Measurements from ENCODE around the gene RELA.

The RELA gene

DNA sequence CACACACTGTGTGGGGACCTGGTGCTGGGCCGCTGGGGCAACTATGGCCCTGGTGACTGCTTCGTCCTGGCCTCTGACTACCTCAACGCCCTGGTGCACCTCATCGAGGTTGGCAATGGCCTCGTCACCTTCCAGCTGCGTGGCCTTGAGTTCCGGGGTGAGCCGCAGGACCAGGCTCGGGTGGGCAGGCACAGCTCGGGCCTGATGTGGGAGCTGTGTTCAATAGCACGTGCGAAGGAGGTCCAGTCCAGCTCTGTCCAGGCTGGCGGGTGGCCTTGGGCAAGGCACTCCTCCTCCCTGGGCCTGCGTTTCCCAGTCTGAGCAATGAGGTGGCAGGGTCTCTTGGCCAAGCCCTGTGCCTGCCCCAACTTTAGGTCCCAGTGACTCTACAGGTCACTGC, 33.1 kb downstream of the RELA start:
- DNase-seq: no peak

DNA sequence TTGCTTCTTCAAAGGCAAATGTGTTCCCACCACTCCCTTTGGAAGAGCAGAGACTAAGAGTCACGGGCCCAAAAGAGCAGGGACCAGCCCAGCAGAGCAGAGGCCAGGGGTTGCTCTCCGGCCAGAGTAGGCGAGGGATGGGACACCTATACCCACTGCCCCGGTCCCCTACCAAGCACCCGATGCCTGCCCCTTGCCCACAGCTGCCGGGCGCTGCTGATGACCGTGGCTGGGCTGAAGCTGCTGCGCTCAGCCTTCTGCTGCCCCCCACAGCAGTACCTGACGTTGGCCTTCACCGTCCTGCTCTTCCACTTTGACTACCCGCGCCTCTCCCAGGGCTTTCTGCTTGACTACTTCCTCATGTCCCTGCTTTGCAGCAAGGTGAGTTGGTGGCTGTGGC, 35.5 kb downstream of the RELA start:
- DNase-seq: no peak

DNA sequence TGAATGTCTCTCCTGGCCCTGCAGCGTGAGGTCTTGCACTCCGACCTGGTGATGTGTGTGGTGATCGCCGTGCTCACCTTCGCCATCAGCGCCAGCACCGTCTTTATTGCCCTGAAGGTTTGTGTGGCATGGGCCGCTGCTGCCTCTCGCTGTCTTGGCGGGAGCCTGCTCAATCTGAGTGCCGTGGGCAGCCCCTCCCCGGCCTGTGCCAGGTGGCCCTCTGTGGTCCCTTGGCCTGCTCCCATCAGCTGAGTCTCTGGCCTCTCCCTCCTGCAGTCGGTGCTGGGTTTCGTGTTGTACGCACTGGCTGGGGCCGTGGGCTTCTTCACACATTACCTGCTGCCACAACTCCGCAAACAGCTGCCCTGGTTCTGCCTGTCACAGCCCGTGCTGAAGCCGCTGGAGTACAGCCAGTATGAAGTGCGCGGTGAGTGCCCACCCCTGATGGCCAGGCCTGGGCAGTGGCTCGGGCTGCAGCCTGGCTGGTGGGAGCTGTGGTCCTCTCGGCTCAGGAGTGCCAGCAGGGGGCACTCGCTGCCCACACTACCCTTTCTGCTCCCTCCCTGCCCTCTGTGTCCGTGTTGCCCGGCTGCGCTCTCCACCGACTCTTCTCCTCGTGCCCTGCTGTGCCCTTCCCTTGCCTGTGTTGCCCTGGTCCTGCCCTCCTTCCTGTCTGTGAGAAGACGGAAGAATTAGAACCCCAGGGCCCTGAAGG, 36.9 kb downstream of the RELA start:
- no peak for DNase-seq

DNA sequence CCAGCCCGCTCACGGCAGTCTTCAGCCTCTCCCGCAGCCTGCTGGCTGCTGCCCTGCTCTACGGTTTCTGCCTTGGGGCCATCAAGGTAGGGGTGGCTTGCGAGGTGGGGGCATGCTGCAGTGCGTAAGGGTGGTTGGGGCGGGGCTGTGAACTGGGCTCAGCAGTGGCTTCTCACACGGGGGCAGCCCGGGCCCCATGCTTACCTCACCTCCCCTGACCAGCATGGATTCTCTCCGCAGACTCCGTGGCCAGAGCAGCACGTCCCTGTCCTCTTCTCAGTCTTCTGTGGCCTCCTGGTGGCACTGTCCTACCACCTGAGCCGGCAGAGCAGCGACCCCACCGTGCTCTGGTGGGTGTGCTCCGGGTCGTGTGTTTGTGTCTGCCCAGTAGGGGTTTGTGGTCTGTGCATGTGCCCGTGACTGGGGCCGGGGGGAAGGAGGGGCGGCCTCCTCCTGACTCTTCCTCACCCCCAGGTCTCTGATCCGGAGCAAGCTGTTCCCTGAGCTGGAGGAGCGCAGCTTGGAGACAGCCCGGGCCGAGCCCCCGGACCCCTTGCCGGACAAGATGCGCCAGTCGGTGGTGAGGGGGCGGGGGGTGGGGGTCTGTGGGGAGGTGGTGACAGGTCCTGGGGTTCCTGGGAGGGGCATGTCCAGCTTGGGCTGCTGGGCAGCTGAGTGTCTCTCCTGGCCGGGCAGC, 37.6 kb downstream of the RELA start:
- DNase-seq: no peak

DNA sequence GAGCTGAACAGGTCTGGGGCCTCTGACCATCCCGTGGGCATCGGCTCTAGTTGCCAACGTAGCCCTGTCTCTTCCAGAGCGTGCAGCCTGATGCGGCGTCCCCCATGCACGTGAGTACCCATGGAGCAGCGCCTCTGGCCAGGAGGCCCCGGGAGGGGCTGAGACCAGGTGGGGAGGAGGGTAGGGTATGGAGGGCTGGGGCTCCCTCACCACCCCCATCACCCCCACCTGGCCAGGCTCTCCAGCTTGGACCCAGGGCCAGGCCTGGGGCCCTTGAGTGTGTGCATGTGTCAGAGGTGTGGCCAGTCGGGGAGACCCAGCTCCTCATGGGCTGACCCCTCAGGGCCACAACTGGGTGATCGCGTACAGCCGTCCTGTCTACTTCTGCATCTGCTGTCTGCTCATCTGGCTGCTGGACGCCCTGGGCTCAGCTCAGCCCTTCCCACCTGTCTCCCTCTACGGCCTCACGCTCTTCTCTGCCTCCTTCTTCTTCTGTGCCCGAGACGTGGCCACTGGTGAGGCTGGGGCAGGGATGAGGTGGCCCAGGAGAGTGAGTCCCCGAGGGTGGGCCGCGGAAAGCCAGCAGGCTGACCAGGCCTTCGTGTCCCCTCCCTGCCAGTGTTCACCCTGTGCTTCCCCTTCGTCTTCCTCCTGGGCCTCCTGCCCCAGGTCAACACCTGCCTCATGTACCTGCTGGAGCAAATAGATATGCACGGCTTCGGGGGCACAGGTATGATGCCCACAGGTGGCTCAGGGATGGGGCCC, 38.7 kb downstream of the RELA start:
- no peak for DNase-seq

DNA sequence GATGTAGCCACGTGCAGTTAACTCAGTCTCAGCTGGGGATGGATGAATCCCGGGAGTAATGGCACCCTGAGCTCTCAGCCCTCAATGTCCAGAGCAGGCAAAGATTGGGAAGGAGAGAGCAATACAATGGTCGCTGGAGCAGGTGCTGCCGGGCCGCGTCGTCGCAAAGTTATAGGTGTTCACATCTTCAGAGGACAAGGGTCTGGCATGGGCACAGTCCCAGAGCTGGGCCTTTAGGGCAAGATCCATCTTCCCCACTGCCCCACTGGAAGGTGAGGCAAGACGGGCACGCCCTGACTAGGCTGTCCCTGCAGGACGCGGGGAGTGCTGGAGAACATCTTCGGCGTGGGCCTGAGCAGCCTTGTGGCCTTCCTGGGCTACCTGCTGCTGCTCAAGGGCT, 39.5 kb downstream of the RELA start:
- no peak for DNase-seq

DNA sequence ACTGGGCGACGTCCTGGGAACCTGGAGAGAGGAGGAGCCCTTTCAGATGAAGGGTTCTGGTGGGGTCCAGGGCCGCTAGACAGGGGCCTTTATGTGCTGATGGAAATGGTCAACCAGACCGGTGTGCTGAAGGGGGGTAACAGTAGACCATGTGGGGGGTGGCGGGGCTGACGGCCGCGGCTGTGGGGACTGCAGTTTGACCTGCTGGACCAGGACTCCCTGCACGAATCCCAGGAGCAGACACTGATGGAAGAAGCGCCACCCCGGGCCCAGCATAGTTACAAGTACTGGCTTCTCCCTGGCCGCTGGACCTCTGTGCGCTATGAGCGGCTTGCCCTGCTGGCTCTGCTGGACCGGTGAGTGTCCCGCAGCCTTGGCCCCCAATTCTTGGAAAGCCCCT, 40.7 kb downstream of the RELA start:
- no peak for DNase-seq

DNA sequence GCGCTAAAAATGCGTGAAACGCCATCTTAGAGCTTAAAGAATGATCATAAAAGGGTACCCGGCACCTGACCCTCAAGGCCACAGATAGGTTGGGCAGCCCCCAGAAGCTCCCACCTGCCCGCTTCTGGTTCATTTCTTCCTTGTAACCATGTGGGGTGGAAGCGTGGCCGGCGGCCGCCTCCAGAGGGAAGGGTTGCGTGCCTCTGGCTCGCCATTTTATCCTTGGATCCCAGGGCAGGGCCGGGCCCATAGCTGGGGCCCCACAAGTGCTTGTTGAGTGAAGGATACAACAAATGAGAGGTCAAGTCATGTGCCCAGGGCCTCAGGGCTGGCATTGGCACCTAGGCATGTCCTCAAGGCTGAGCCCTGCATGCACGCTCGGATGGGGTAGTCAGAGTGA, 41.3 kb downstream of the RELA start:
- DNase-seq: no peak

DNA sequence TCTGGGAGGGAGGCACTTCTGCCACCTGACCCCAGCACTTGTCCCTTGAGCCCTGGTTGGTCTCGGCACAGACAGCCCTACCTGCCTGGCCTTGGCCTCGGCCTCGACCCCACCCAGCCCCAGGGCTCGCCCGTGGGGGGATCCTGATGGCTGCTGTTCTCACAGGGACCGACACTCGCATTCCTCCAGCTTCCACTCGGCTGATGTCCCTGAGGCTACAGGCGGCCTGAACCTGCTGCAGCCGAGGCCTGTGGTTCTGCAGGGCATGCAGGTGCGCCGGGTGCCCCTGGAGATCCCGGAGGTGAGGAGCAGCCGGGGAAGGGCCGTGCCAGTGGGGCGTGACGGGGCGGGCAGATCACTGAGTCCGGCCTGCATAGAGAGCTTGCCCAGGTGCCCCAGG, 42.0 kb downstream of the RELA start:
- DNase-seq: no peak

DNA sequence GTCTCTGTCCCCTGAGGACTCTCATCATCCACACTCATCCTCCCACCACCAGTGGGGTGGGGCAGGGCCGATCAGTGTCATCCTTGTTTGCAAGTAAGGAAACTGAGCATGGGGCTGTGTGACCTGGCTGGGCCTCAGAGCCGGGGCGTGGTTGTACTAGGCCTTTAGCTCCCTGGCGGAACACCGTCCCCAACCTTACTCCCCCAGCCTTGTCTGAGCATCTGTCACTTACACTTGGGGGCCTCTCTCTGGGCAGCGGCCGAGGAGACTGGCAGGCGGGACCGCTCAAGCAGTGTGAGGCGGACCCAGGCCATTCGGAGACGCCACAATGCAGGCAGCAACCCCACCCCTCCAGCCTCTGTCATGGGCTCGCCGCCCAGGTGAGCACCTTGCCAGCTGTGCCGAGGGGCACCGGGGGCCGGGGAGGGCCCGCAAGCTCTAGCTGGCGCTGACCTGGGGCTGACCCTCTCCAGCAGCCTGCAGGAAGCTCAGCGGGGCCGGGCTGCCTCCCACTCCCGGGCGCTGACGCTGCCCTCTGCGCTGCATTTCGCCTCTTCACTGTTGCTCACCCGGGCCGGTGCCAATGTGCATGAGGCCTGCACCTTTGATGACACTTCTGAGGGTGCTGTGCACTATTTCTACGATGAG, 43.3 kb downstream of the RELA start:
- DNase-seq: no peak

DNA sequence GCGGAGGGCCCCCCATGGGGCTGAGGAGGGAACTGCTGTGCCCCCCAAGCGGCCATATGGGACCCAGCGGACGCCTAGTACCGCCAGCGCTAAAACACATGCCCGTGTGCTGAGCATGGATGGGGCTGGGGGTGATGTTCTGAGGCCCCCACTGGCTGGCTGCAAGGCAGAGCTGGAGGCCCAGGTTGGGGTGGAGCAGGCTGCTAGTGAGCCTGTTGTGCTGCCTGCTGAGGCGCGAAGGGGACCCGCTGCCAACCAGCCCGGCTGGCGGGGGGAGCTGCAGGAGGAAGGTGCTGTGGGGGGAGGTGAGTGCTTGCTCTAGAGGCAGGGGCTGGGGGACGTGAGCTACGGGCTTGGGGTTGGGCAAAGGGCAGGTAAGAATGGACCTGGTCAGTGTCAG, 44.0 kb downstream of the RELA start:
- no peak for DNase-seq

DNA sequence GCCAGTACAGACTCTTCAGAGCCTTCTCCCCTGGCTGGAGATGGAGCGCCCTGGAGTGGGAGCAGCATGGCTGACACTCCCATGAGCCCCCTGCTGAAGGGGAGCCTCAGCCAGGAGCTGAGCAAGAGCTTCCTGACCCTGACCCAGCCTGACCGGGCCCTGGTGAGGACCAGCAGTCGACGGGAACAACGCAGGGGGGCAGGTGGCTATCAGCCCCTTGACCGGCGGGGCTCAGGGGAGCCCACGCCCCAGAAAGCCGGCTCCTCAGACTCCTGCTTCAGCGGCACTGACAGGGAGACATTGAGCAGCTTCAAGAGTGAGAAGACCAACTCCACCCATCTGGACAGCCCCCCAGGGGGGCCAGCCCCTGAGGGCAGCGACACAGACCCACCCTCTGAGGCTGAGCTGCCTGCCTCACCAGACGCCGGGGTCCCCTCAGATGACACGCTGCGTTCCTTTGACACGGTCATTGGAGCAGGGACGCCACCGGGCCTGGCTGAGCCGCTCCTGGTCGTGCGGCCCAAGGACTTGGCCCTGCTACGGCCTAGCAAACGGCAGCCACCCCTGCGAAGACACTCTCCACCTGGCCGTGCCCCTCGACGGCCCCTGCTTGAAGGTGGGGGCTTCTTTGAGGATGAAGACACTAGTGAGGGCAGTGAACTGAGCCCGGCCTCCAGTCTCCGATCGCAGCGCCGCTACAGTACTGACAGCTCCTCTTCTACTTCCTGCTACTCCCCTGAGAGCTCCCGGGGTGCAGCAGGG, 44.5 kb downstream of the RELA start:
- no peak for DNase-seq

DNA sequence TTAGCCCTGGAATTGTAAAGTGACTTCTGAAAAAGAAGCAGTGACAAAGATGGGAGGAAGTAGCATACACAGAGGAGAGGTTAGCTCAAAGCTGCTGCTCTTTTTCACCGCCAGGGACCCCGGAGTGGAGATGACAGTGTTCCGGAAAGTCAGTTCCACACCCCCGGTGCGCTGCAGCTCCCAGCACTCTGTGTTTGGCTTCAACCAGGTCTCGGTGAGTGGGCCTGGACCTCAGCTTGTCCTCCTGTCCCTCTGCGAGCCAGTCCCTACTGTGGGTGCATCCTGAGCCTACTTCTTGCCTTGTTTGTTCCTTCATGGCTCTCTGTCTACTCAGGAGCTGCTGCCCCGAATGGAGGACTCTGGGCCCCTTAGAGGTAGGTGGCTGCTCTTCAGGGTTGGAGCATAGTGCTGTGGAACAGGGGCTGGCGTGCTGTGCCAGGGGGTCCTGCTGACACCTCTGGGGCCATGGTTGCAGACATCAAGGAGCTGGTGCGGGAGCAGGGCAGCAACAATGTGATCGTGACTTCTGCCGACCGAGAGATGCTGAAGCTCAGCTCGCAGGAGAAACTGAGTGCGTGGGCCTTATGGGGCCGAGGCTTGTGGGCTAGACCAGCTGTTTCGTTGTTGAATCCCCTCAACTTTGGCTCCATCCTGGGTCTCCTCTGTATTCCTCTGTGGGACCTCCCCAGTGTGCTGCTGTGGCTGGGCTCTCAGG, 45.4 kb downstream of the RELA start:
- DNase-seq: no peak

DNA sequence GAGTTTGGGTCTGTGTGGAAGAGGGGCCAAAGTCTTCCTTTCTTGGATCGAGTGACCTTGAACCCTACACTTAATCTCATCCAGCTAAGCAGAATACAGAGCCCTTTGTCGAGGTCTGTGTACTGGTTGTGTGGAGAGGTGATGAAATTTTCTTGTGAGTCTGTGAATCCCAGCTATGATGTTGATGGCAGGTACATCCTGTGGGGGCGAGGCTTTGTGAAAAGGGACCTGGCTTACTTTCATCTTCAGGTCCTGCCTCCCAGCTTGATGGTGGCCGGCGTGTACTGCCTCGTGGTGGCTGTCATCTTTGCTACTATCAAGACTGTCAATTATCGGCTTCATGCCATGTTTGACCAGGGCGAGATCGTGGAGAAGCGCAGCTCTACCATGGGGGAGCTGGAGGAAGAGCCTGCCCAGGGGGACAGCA, 46.1 kb downstream of the RELA start:
- no peak for DNase-seq

DNA sequence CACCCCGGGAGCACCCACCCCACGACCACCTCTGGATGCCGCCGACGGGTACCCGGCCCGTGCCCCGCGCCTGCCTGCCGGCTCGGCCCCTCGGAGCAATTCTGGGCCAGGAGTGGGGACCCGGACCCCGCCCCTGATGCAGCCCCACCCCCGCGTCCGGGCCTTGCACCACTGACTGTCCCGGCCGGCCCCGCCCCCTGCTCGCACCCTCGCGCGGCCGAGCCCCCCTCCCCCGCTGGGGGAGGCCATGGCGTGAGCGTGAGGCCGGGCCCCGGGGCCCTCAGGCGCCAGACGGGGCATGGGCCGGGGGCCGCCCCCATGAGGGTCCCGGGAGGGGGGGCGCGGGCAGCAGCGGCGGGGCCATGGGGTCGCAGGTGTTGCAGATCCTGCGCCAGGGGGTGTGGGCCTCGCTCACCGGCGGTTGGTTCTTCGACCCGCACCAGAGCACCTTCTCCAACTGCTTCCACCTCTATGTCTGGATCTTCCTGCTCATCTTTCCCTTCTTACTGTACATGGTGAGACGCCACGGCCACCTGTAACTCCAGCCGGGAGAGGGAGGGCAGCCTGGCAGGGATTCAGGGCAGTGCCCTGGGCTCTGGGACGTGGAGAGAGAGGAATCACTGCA, 46.7 kb downstream of the RELA start:
- no peak for DNase-seq

DNA sequence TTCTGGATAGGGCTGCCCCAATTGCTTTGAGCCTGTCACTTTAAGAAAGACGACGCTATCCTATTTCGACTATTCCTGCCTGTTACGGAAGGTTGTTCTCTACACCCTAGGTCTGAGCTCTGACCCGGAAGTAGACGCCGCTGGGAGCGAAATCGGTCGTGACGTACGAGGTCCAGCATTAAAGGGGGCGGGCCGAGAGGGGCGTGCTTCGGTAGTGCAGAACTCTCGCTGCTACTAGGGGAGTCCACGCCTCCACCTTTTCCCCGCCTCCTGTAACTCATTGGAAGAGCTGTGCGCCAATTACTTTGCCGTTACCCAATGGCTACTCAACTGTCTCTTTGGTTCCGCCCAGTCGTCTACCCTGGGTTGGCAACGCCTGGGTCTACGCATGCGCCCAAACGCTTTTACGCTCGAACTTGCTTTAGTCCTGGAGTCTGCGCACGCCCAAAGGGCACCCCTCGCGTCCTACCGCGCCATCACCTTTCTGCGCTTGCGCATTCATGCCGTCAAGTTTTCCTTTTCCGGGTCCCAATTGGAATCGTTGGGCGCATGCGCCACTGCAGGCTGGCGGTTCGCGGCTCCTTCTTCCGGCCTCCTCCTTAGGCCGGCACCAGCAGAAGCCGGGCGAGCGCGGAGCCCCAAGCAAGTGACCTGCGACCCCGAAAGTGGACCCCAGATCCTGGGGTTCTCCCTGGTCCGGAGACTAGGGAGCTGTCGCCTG, 47.3 kb downstream of the RELA start, which contains the start of gene PCNX3:
Gene PCNX3, plus strand, starts transcription at position 548 of the 721 bp plus-strand sequence. CDS start 536 bp downstream, outside the sequence.
- DNase-seq: peak; percentile 99

DNA sequence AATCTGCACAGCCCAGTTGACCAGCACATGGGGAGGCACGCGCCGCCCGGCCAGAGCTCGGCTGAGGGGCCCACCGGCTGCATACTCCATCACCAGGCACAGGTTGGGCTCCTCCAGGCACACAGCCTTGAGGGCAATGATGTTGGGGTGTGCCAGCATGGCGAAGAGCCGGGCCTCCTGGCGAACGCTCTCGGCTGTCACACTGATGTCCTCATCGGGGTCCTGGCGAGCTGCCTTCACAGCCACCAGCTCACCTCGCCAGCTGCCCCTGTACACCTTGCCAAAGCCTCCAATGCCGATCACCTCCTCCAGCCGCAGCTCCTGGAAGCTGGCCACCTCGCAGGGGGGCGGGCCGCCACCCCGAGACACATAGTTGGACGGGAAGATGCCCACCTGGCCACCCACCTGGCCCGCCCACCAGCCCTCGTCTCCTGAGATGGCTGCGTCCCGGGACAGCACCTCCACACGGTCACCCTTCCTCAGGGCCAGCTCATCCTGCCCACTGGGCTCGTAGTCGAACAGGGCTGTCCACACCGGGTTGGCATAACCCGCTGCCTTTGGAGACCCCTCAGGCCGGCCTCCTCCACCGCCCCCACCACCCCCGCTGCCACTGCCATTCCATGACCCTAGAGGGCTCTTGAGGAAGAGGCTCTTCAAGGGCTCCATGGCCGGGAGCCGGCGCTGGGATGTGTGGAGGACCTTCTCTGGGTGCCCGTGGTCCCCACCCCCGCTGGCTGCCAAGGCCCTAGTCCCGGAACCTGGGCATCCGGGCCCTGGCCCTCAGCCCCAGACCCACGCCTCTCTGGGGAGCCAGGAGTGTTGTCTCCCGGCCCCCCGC, 49.4 kb downstream of the RELA start:
- DNase-seq: no peak

DNA sequence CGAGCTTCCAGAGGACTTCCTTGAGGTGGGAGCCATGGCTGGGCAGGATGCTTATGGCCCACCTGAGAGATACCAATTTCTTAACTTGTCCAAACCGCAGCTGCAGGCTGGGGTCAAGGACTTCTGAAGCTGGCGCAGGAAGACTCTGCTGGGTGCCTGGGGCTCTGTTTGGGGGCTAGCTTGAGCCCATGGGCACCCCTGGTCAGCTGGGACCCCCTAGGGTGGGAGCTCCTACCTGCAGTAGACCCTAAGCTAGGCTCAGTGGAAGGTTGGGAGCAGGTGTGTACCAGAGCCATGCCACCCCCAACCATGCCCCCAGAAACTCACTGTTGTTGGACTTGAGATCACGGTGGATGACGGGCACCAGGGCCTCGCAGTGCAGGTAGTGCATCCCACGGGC, 50.0 kb downstream of the RELA start:
- no peak for DNase-seq

DNA sequence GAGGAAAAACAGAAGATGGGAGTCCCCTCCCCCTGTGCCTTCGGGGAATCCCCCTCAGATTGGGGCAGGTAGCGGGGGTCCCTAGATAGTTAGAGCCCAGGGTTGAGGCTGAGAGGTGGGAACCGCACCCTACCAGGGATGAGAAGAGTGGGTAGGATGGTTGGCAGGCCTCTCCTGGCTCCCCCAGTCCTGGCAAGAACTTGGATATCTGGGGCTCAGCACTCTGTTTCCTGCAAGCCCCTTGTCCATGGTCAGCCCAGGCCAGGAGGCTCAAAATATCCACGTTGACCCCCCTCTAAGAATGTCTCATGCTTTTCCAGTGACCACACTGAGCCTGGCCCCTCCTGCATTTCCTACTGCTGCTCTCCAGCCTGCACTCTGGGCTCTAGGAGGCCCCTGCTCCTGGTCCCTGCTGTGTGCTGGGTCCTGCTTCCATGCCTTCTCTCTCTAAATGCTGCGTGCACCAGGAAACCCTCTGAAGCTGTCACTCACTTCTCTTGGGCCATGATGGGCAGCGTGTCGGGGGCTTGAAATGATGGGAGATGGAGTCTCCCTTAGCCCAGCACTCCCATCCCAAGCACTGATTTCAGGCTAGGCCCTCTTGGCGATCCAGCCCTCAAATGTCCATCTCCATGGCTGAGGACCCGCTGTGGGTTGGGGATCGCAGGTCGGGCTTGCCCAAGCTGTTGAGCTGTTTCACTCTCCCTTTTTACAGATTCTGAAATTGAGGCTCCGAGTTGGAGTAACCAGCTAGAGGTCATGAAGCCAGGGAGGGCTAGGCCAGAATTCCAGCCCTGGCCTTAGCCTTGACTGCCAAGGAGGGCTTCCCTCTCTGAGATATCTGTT, 50.7 kb downstream of the RELA start:
- no peak for DNase-seq
